ENCODE results near the gene LOXHD1.

LOXHD1 gene

GRCh38 chr18:46625069-46625468 lies 32.0 kb downstream of the LOXHD1 start:
- DNase-seq (ENCODE audit: low read depth): no peak

- peak; percentile 33 for DNase-seq (ENCODE audit: low read depth)
These were observed 32.9 kb downstream of the LOXHD1 start for GRCh38 chr18:46624127-46624526.

GRCh38 chr18:46623541-46623940 lies 33.5 kb downstream of the LOXHD1 start:
- no peak for DNase-seq (ENCODE audit: low read depth)

- DNase-seq (ENCODE audit: low read depth): no peak
These were observed 34.0 kb downstream of the LOXHD1 start for GRCh38 chr18:46622999-46623398.

GRCh38 chr18:46622451-46622850 lies 34.6 kb downstream of the LOXHD1 start:
- no peak for DNase-seq (ENCODE audit: low read depth)

GRCh38 chr18:46621871-46622270 lies 35.1 kb downstream of the LOXHD1 start:
- no peak for DNase-seq (ENCODE audit: low read depth)

DNA sequence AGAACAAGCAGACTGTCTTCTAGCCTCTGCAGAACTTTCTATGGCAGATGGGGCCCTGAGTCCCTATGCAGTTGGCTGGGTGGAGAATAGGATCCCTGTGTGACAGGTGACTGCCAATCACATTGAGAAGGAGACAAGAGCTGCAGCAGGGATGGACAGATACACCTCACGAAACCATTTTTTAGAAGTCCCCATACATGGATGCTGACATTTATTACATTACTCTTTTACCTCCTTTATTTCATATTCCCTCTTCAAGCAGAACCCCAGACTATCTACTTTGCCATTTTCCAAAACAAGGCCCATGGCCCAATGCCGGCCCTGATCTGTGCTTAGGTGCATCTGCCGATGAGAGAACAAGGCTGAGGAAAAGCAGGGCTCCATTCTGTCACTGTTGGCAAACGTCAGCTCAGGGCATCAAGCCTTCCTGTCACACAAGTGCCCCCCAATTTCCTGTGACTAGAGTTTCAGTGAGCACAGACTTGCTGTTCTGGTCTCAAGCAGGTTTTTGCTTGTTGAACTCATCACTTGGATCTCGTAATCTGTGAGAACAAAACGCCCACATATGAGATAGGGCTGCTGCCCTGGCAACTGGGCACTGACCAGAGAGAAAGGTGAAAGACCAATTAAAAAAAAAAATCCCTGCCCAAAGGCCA lies 35.8 kb downstream of the LOXHD1 start:
- DNase-seq (ENCODE audit: low read depth): no peak

DNA sequence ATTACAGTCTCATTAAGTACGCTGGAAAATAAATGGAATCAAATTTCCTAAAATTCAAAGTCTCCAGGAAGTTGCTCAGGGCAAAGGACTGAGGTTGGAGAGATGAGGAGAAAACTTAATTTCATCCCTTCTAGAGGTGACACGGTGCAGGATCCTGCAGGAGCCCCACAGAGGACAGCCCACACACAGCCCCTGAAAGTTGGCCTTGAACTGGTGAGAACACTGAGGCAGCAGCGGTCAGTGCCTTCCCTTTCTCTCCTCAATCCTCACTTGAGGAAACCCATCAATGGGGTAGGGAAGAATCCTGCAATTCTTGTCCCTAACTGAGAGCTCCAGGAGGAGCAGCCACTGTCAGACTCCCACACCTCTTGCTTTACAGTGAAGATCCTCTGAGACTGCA lies 37.5 kb downstream of the LOXHD1 start:
- no peak for DNase-seq (ENCODE audit: low read depth)

DNA sequence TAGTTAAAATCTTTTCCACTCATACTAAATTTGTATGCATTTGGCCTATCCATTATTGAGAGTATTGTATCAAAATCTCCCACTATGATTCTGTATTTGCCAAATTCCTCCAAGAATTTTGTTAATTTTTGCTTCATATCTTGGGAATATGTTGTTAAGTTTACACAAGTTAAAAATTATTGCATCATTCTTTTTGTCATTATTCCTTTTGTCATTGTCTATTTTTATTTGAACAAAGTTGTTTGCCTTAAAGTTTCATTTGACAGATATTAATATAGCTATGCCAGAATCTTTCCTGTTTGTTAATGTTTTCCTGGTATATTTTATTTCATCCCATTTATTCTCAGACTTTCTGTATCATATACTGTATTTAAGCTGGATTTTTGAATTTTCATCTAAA lies 41.3 kb downstream of the LOXHD1 start:
- DNase-seq (ENCODE audit: low read depth): no peak

DNA sequence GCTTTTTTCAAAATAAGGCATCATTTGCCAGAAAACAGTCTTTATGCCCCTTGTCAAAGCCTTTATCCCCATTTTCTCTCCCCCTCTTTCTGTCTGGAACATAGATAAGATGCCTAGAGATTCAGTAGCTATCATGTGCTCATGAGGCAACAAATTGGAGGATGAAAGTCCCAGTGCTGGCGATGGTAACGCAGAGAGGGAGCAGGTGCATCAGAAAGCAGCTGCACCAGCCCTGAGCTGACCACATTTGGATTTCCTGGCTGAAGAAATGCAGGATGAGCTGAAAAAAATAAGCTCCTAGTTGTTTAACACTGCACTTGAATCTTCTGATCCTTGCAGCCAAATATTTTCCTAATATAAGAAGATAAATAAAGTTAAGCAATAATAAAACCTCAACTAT lies 48.0 kb downstream of the LOXHD1 start:
- no peak for DNase-seq (ENCODE audit: low read depth)

DNA sequence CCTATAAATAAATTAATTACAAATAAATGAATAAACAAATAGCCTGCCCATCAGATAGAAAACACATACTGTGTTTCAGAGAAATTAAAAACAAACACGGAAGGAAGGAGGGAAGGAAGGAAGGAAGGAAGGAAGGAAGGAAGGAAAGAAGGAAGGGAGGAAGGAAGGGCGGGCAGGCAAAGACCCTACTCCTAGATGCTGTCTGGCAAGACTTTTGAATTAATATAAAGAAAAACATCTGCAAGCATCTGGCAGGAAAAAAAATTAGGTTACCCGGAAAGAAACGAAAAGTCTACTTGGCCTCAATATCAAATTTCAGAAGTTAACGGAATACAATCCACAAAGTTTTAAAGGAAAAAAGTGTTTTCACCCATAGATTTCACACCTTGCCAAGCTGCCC lies 49.1 kb downstream of the LOXHD1 start:
- DNase-seq (ENCODE audit: low read depth): no peak

- DNase-seq (ENCODE audit: low read depth): no peak
These were observed 55.7 kb downstream of the LOXHD1 start for GRCh38 chr18:46601141-46601805.

DNA sequence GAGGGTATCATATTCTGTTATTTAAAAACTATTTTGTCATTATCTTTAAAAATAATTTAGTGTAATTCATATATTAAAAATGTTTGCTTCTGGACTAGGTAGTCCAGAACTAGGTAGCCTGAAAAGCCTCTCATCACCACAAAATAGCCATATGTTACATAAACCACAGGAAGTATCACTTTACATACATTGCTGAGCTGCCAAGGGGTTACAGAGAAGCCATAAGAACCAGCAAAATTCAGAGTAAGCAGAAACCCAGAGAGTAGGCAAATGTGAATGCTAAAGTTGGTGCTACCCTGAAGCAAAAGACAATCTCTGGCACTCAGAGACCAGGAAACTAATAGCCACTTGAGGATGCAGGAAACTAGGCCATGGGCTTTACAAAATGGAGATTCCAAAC lies 60.9 kb downstream of the LOXHD1 start:
- no peak for DNase-seq (ENCODE audit: low read depth)

DNA sequence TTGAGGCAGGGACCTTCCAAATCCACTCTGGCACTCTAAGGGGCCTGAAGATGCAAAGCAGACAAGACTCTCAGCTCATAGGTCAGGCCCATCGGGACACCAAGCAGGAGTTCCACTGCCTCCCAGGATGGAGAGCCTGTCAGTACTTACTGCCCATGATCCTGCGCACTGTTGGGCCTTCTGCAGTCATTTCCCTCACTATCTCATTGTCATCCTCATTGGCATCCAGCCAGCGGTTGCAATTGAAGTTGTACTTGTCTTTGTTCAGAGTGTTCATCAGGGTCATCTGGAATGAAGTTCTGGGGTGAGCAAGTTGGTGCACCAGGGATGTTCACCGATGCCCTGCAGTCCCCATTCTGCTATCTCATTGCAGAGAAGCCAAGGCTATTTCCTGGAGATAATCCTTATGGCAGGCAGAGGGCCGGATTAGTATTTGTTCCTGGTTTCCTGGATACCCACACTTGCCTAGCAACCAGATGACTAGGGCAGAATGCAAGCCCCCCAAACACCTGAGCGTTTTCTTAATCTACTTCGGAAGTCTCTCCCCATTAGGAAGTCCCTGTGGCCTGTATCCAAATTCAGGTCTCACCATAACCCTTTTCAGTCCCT lies 65.1 kb downstream of the LOXHD1 start:
- DNase-seq (ENCODE audit: low read depth): no peak

GRCh38 chr18:46590103-46590502 lies 66.9 kb downstream of the LOXHD1 start:
- no peak for DNase-seq (ENCODE audit: low read depth)

GRCh38 chr18:46588971-46589660 lies 67.9 kb downstream of the LOXHD1 start:
- no peak for DNase-seq (ENCODE audit: low read depth)

GRCh38 chr18:46587600-46587999 lies 69.4 kb downstream of the LOXHD1 start:
- DNase-seq (ENCODE audit: low read depth): no peak

- no peak for DNase-seq (ENCODE audit: low read depth)
These were observed 73.3 kb downstream of the LOXHD1 start for GRCh38 chr18:46583711-46584110.

DNA sequence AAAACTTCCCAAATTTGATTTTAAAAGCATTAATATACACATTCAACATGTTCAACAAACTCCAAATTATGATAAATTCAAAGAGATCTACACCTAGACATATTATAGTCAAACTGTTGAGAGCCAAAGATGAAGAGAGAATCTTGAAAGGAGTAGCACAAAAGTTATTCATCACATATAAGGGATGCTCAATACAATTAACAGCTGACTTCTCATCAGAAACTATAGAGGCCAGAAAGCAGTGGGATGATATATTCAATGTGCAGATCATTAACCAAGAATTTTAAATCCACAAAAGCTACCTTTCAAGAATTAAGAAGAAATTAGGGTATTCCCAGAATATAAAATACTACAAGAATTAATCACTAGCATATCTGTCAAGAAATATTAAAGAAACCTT lies 75.4 kb downstream of the LOXHD1 start:
- no peak for DNase-seq (ENCODE audit: low read depth)

DNA sequence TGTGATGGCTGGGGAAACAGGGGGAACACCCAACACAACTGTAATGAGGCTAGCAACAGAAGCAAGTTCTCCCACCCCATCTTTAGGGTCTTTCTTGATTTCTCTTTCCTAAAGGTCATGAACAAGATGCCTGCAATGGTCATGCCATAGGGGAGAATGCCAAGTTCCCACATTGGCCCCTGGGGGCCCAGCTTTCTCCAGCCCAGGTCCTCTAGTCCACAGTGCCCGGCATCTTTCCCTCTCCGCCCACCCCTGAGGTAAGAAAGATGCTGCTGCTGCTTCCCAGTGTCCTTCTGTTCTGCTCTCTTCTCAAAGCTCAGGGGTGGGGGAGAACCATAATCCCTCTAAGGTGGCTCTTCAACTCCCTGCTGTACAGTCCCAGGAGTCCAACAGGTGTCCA lies 78.0 kb downstream of the LOXHD1 start:
- no peak for DNase-seq (ENCODE audit: low read depth)

- no peak for DNase-seq (ENCODE audit: low read depth)
These were observed 79.5 kb downstream of the LOXHD1 start for GRCh38 chr18:46577546-46577945.

DNA sequence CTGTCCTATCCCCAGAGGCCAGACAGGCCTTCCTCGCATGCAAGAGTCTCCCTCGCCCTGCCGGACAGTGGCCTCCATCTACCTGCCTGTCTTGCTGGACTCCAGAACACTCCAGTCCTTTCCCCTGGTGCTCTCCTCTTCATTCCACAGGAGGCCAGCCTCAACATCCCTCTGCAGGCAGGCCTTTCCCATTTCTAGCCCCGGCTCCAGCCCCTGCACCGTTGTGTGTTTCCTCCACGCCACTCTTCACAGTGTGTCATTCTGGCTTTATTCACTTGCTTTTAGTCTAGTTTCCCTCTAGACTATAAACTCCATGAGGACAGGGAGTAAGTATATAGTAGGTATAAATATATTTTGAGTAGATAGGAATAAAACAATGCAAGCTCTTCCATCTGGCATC lies 81.2 kb downstream of the LOXHD1 start:
- DNase-seq (ENCODE audit: low read depth): no peak

DNA sequence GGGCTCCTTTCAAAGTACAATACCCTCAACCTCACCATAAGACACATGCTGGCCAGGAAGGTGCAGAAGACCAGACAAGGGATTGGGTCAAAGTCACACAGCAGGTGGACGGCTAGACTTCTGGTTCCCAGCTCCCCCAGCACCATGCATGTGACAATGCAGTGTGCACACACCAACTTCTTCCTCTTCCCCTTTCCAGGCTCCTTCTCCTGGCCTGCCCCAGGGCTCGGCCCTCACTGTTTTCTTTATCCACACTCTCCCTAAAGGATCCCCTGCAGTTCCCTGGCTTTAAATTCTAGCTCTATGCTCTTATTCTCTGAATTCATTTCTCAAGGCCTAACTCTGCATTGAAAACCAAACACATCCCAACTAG lies 82.3 kb downstream of the LOXHD1 start:
- DNase-seq (ENCODE audit: low read depth): no peak

Measured in stimulated activated CD4-positive, alpha-beta T cell treated with anti-CD3 and anti-CD28 coated beads, Interleukin-2, amount 100 ng/mL, for 4 hours (primary cell).